Right ventricle myocardium inferior (tissue), 1 donor: ENCODE results near the gene ALG12. TPM values are rescaled to one million over a fixed set of nuclear protein-coding genes. Genes with fewer than 3 reads are reported as not detected.
"Not testable (repeated sequence)": the region's sequence is repeated elsewhere in the genome, so short reads cannot be mapped to it uniquely, and the experiment has no call there.

ENCODE experiments used
- ATAC-seq: fragments of 200-7000 bp; cut with Tn5 transposase; one replicate; pipeline ENCODE4 v1.9.1; 2020; ENCODE audit warnings: mild to moderate bottlenecking, moderate library complexity
- DNase-seq: peaks from one replicate; pipeline ENCODE4 v3.0.0; 2021; ENCODE audit errors: missing footprints
- intact Hi-C: fragments of 100-400 bp; cut with DNase I; formaldehyde crosslinking; loops from one replicate; pipeline ENCODE4 v1.11.0; 2022
- microRNA-seq: library from miRNA; unstranded; fragments of <30 nt; microRNA quantifications from one replicate; pipeline ENCODE4 v1.2.0, GENCODE V29; 2020
- total RNA-seq: library from RNA; stranded (reverse); fragmentation: NEBNext Ultra II Directional; extraction: Animal tissue kit (Norgen Biotek cat#: 25700); gene quantifications from one replicate; pipeline ENCODE4 v1.2.1, GENCODE V29; 2021
- donor health status: DM: no; HTN: yes; CAD: no; lungs with severe emphysema.

The ALG12 gene
- total RNA-seq, 1 donor from 2014 or later = 16.4 TPM

GRCh38 chr22:49862496-49862776, 55.8 kb downstream of the ALG12 start:
- intact Hi-C loops = no loop called here
- ATAC-seq (no peak), DNase-seq (no peak)

GRCh38 chr22:49861642-49862495, 56.4 kb downstream of the ALG12 start:
- intact Hi-C loops = no loop called here
- DNase-seq (no peak), ATAC-seq (no peak)

- DNase-seq (no peak), ATAC-seq (no peak)
- intact Hi-C loops = no loop called here
Measured at GRCh38 chr22:49858827-49859226, 59.4 kb downstream of the ALG12 start.

GRCh38 chr22:49856766-49857618, 61.2 kb downstream of the ALG12 start:
- ATAC-seq = no peak
- intact Hi-C loops = no loop called here
- DNase-seq = no peak

- DNase-seq (no peak), ATAC-seq (no peak)
- intact Hi-C loops = no loop called here
Measured at GRCh38 chr22:49856343-49856742, 61.9 kb downstream of the ALG12 start.

- intact Hi-C loops = no loop called here
- no peak for DNase-seq
- ATAC-seq = no peak
Measured at GRCh38 chr22:49855251-49855911, 62.9 kb downstream of the ALG12 start.

GRCh38 chr22:49853981-49854831, 64.0 kb downstream of the ALG12 start:
- no peak for ATAC-seq
- intact Hi-C loops = loop anchor here (5.0 kb wide), 1 partner anchor 63 kb away; the partner anchor contains the start of genes ALG12 and CRELD2

GRCh38 chr22:49852898-49853894, 65.0 kb downstream of the ALG12 start, which contains the start of gene ZBED4:
Gene ZBED4, plus strand, starts transcription at chr22:49853844. Its CDS starts 29,819 bp downstream, at chr22:49883663.
- intact Hi-C loops = loop anchor here (5.0 kb wide), 1 partner anchor 64 kb away; the partner anchor contains the start of genes ALG12 and CRELD2
- peak; percentile 97 for ATAC-seq
- peak; percentile 99 for DNase-seq

More at GRCh38 chr22:49853981-49854831, 64.0 kb downstream of the ALG12 start:
- DNase-seq = no peak

GRCh38 chr22:49852568-49852897, 65.7 kb downstream of the ALG12 start:
- intact Hi-C loops = loop anchor here (5.0 kb wide), 1 partner anchor 65 kb away; the partner anchor contains the start of genes ALG12 and CRELD2
- ATAC-seq, DNase-seq: not testable (repeated sequence)

GRCh38 chr22:49850959-49851802, 67.1 kb downstream of the ALG12 start:
- ATAC-seq = no peak
- DNase-seq = no peak
- intact Hi-C loops = loop anchor here (5.0 kb wide), 1 partner anchor 66 kb away; the partner anchor contains the start of genes ALG12 and CRELD2

Small RNA genes within 50 kb of the gene (microRNA-seq; reads per million reads assigned to microRNA genes)
- not detected for gene MIR6821

Other genes with a start within 250 kb of the ALG12 start
- 17.5 TPM for gene BRD1, start 90.6 kb downstream of the ALG12 start, total RNA-seq
- gene ZBED4, start 64.6 kb downstream of the ALG12 start, total RNA-seq = 4.8 TPM
- 30.6 TPM for gene CRELD2, start 196 bp upstream of the ALG12 start, total RNA-seq
- gene PIM3, start 42.3 kb upstream of the ALG12 start, total RNA-seq = 56.9 TPM
- gene IL17REL, start 94.3 kb upstream of the ALG12 start, total RNA-seq = not detected
- not detected for gene TTLL8, start 139.9 kb upstream of the ALG12 start, total RNA-seq
- gene MLC1, start 167.0 kb upstream of the ALG12 start, total RNA-seq = 0.05 TPM
- not detected for gene MOV10L1, start 171.6 kb upstream of the ALG12 start, total RNA-seq